ENCODE results near the gene AURKA. TPM values are rescaled to one million over a fixed set of nuclear protein-coding genes. Genes with fewer than 3 reads are reported as not detected.

AURKA gene
- total and polyA plus RNA-seq, 8 donors: 0.45 to 27.7 (median 6.9) TPM

DNA sequence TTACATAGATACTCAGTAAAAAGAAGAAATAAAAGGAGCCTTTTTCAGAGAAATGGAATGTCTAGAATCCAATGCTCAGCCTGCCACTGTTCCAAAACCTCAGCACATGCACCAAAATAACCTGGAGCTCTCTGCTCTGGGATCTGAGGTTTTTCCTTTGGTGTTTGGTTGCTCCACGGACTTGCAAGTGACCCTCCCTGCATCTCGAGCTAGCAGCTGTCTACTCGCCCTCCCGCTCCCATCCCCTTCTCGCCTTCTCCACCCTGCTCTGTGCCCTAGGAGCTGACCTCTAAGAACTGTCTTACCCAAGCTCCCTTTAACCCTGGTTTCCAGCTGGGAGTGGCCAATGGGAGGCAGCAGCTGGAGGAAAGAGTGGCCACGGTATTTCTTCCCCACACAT lies 68.4 kb downstream of the AURKA start:
- no peaks in the 10 kb centered on the region for H3K36me3 ChIP-seq
- no peak overlapping the region for H3K27ac ChIP-seq
- no peaks in the 10 kb centered on the region for H3K4me1 ChIP-seq
- no peak for TF ChIP-seq POLR2A (IDR thresholded peaks at IDR 0.05)
- TF ChIP-seq EP300 (IDR thresholded peaks at IDR 0.05): no peak
- TF ChIP-seq, protein P1, sequence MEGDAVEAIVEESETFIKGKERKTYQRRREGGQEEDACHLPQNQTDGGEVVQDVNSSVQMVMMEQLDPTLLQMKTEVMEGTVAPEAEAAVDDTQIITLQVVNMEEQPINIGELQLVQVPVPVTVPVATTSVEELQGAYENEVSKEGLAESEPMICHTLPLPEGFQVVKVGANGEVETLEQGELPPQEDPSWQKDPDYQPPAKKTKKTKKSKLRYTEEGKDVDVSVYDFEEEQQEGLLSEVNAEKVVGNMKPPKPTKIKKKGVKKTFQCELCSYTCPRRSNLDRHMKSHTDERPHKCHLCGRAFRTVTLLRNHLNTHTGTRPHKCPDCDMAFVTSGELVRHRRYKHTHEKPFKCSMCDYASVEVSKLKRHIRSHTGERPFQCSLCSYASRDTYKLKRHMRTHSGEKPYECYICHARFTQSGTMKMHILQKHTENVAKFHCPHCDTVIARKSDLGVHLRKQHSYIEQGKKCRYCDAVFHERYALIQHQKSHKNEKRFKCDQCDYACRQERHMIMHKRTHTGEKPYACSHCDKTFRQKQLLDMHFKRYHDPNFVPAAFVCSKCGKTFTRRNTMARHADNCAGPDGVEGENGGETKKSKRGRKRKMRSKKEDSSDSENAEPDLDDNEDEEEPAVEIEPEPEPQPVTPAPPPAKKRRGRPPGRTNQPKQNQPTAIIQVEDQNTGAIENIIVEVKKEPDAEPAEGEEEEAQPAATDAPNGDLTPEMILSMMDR (IDR thresholded peaks at IDR 0.05): no peak
- no peak for TF ChIP-seq POLR2AphosphoS5 (IDR thresholded peaks at IDR 0.05)
- H3K4me3 ChIP-seq: no peak overlapping the region
- WGBS, 5 donors: 51 to 61% (median 55%) methylated on average over 6 of the region's 6 CpGs
- no peaks in the 10 kb centered on the region for H3K9me3 ChIP-seq
- no peak for DNase-seq
- intact Hi-C loops (cut with DNase I; ENCODE audit: low total_unique reads): no loop called here
- H3K27me3 ChIP-seq: peaks cover 0 to 11% (median 0%) of the 10 kb centered on the region in 3 donors

DNA sequence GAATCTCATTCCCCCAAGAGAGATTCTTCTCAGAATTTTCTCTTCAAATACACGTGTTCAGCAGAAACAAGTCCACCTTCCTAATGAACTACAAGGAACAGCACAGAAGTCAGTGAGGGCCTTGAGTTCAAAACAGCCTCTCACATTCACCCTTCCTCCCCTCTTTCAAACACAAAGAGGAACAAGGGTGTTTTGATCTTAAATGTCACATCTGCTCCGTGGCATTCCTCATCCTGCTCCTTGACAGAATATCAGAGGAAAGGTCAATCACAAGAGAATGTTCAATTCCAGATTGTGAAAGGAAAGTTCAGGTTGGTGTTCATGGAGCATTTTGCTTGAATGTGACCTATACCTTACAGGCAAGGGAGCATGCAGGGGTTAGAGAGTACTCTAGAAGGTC lies 68.8 kb downstream of the AURKA start:
- H3K9me3 ChIP-seq: no peaks in the 10 kb centered on the region
- no peak overlapping the region for H3K27ac ChIP-seq
- no peaks in the 10 kb centered on the region for H3K4me1 ChIP-seq
- intact Hi-C loops (cut with DNase I; ENCODE audit: low total_unique reads): no loop called here
- no peak for DNase-seq
- no peak overlapping the region for H3K4me3 ChIP-seq
- no peaks in the 10 kb centered on the region for H3K36me3 ChIP-seq
- 24 to 46% (median 34%) methylated on average over 2 of the region's 2 CpGs for WGBS, 5 donors
- H3K27me3 ChIP-seq: peaks cover 0 to 11% (median 0%) of the 10 kb centered on the region in 3 donors
- TF ChIP-seq EP300 (IDR thresholded peaks at IDR 0.05) (no peak), POLR2AphosphoS5 (IDR thresholded peaks at IDR 0.05) (no peak), POLR2A (IDR thresholded peaks at IDR 0.05) (no peak)
- TF ChIP-seq, protein P1 (IDR thresholded peaks at IDR 0.05): no peak

DNA sequence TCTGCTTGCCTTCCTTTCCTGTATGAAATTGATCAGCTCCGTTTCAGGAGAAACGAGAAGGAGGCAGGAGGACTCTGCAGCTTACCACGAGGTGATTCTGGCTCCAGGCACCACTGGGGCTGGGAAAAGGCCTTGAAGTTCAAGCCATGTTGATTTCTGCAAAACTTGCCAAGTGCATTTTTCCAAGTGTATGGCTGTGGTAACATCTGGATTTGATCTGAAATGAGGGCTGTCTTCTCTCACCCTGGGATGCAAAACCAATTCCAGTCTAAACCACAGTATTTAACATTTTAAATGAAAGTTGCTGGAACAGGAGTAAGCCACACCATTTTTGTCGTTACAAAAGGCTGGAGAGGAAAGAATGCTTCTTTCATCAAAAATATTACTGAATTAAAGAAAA lies 69.3 kb downstream of the AURKA start:
- Histone ChIP-seq H3K4me3 (no peak overlapping the region), H3K4me1 (no peaks in the 10 kb centered on the region), H3K36me3 (no peaks in the 10 kb centered on the region), H3K9me3 (no peaks in the 10 kb centered on the region), H3K27me3 (peaks cover 0 to 7% (median 0%) of the 10 kb centered on the region in 3 donors), H3K27ac (no peak overlapping the region)
- TF ChIP-seq POLR2AphosphoS5 (IDR thresholded peaks at IDR 0.05): no peak
- TF ChIP-seq POLR2A (IDR thresholded peaks at IDR 0.05): no peak
- no peak for TF ChIP-seq EP300 (IDR thresholded peaks at IDR 0.05)
- TF ChIP-seq, protein P1 (IDR thresholded peaks at IDR 0.05): no peak
- intact Hi-C loops (cut with DNase I; ENCODE audit: low total_unique reads): no loop called here
- DNase-seq: no peak
- 37 to 42% (median 38%) methylated on average over 4 of the region's 4 CpGs for WGBS, 5 donors

Other genes starting within 250 kb of the AURKA start
- not detected for gene MC3R, start 143.5 kb downstream of the AURKA start, total RNA-seq
- not detected for gene MC3R, start 143.5 kb downstream of the AURKA start, polyA plus RNA-seq
- gene FAM210B, start 33.2 kb downstream of the AURKA start, total RNA-seq: 10 to 100 TPM; 11.3 to 33.8 (median 26.1) TPM
- 10 to 100 TPM; 32.5 to 42.6 (median 32.5) TPM for gene FAM210B, start 33.2 kb downstream of the AURKA start, polyA plus RNA-seq
- 10 to 100 TPM in 4 of 5 donors, 1 to 10 TPM in 1; 9.3 to 86.2 (median 23.9) TPM for gene CSTF1, start 430 bp upstream of the AURKA start, total RNA-seq
- 10 to 100 TPM in 1 of 3 donors, 1 to 10 TPM in 2; 7.1 to 12.8 (median 8.7) TPM for gene CSTF1, start 430 bp upstream of the AURKA start, polyA plus RNA-seq
- 1 to 10 TPM in 3 of 5 donors, under 1 TPM in 1, not detected in 1; 0.45 to 8.2 (median 4.2) TPM for gene CASS4, start 20.0 kb upstream of the AURKA start, total RNA-seq
- 1 to 10 TPM in 1 of 3 donors, under 1 TPM in 2; 0.23 to 1.6 (median 0.76) TPM for gene CASS4, start 20.0 kb upstream of the AURKA start, polyA plus RNA-seq
- gene RTF2, start 76.4 kb upstream of the AURKA start, total RNA-seq: 10 to 100 TPM in 3 of 5 donors, 1 to 10 TPM in 2; 5.5 to 62.5 (median 32.9) TPM
- 10 to 100 TPM; 58.5 to 87.5 (median 62.9) TPM for gene RTF2, start 76.4 kb upstream of the AURKA start, polyA plus RNA-seq
- gene FAM209A, start 132.5 kb upstream of the AURKA start, total RNA-seq: under 1 TPM in 1 of 5 donors, not detected in 4; 0.73 TPM
- under 1 TPM in 2 of 3 donors, not detected in 1; 0.38 to 0.44 TPM for gene FAM209A, start 132.5 kb upstream of the AURKA start, polyA plus RNA-seq
- not detected for gene FAM209B, start 141.0 kb upstream of the AURKA start, total RNA-seq
- gene FAM209B, start 141.0 kb upstream of the AURKA start, polyA plus RNA-seq: under 1 TPM in 2 of 3 donors, not detected in 1; 0.75 to 0.78 TPM
- 1 to 10 TPM in 1 of 5 donors, under 1 TPM in 2, not detected in 2; 0.18 to 2.0 (median 0.89) TPM for gene TFAP2C, start 237.1 kb upstream of the AURKA start, total RNA-seq
- 10 to 100 TPM in 1 of 3 donors, under 1 TPM in 1, not detected in 1; 0.12 to 10.9 TPM for gene TFAP2C, start 237.1 kb upstream of the AURKA start, polyA plus RNA-seq